Measurements from ENCODE around the gene IL21. TPM values are rescaled to one million over a fixed set of nuclear protein-coding genes. Genes with fewer than 3 reads are reported as not detected.

The IL21 gene
- polyA plus RNA-seq, 1 donor (not counting 4 experiments of a cell fraction or from before 2014, with no cell fraction given): not detected

- H4K20me1 ChIP-seq (ENCODE audit: control insufficient read depth, extremely low read depth, insufficient read depth, low read length): no peaks in the 10 kb centered on the region
- H3K9ac ChIP-seq (ENCODE audit: control insufficient read depth, extremely low read depth, insufficient read depth, low read length): no peak overlapping the region
- FAIRE-seq (no peak), DNase-seq (ENCODE audit: low read depth, low spot score) (no peak)
- H3K4me3 ChIP-seq (ENCODE audit: control insufficient read depth in 2 of 3, extremely low read depth in 1 of 3, insufficient read depth in 2 of 3, low read depth in 1 of 3, low read length in 3 of 3): no peak overlapping the region
- H3K4me1 ChIP-seq (ENCODE audit: control insufficient read depth, extremely low read depth, insufficient read depth, low read length): peaks cover 15% of the 10 kb centered on the region
- TF ChIP-seq CTCF (optimal IDR thresholded peaks at IDR 0.05 in 1 of 3, IDR thresholded peaks at IDR 0.05 in 1 of 3, conservative IDR thresholded peaks at IDR 0.05 in 1 of 3; ENCODE audit: extremely low read depth in 1 of 3, insufficient read depth in 2 of 3, low read length in 3 of 3) (no peak), EZH2 (IDR thresholded peaks at IDR 0.05; ENCODE audit: low read length) (no peak)
- no peaks in the 10 kb centered on the region for H3K9me1 ChIP-seq (ENCODE audit: control insufficient read depth, extremely low read depth, insufficient read depth, low read length)
- H3K27me3 ChIP-seq (ENCODE audit: control insufficient read depth, extremely low read depth, insufficient read depth, low read length): peaks cover 5% of the 10 kb centered on the region
- H3K79me2 ChIP-seq (ENCODE audit: control insufficient read depth, insufficient read depth, low read length): no peaks in the 10 kb centered on the region
- dilution Hi-C loops (cut with MboI; ENCODE audit: extremely low pct_ligation_motif_present, low sequenced_read_pairs): no loop called here
- H3K27ac ChIP-seq (ENCODE audit: control insufficient read depth, insufficient read depth, low read length): no peak overlapping the region
- no peaks in the 10 kb centered on the region for H3K9me3 ChIP-seq (ENCODE audit: control insufficient read depth, low read depth, low read length)
- peak overlapping the region; percentile 54 for H2AFZ ChIP-seq (ENCODE audit: control insufficient read depth, low read length)
- peak overlapping the region; percentile 43 for H3K4me2 ChIP-seq (ENCODE audit: control insufficient read depth, extremely low read depth, insufficient read depth, low read depth, low read length)
- no peaks in the 10 kb centered on the region for H3K36me3 ChIP-seq (ENCODE audit: control insufficient read depth in 2 of 2, extremely low read depth in 1 of 2, insufficient read depth in 2 of 2, low read length in 2 of 2)
These were observed 17.7 kb downstream of the IL21 start for GRCh38 chr4:122603156-122603574.

DNA sequence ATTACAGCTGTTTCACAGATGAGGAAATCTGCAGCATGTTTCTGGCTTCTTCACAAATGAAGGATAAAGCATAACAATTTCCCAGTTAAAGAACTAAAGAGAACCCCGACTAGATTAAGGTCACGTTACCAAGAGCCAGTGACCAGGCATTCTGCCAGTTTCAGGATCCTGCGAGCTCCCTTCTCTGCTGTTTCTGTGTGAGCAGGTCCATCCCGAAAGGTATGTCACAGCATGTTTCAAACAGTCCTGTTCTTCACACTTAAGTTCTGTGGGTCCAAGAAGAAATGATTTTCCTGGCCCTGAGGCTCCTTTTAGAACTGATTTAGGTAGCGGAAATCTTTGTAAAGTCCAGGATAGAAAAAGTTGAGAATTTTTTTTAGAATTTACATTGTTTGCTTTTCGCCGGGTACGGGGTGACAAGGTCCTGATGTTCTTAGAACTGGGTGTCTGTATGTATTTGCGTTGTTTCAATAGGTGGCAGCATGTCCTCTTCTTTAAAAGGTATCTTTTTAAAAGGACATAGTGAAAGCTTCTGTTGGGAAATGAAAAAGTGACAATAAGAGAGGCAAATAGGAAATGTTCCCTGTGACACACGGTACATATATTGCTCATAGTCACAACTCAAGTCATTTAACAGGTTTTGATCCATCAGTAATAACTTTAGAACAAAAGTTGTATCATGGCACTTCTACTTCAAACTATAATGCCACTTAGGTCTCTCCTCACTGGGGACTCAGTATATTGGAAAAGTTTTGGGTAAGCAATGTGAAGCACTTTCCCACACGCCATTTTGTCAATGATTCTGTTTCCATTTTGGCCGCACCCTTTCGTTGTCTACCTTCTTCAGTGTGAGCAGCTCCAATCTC, 18.4 kb downstream of the IL21 start:
- Histone ChIP-seq H3K4me2 (ENCODE audit: control insufficient read depth, extremely low read depth, insufficient read depth, low read depth, low read length) (peak overlapping the region; percentile 43), H4K20me1 (ENCODE audit: control insufficient read depth, extremely low read depth, insufficient read depth, low read length) (no peaks in the 10 kb centered on the region), H3K9me1 (ENCODE audit: control insufficient read depth, extremely low read depth, insufficient read depth, low read length) (no peaks in the 10 kb centered on the region), H3K4me3 (ENCODE audit: control insufficient read depth in 2 of 3, extremely low read depth in 1 of 3, insufficient read depth in 2 of 3, low read depth in 1 of 3, low read length in 3 of 3) (peak overlapping the region in 1 of 3 experiments; percentile 14), H2AFZ (ENCODE audit: control insufficient read depth, low read length) (peak overlapping the region; percentile 54), H3K36me3 (ENCODE audit: control insufficient read depth in 2 of 2, extremely low read depth in 1 of 2, insufficient read depth in 2 of 2, low read length in 2 of 2) (no peaks in the 10 kb centered on the region), H3K9me3 (ENCODE audit: control insufficient read depth, low read depth, low read length) (no peaks in the 10 kb centered on the region), H3K27ac (ENCODE audit: control insufficient read depth, insufficient read depth, low read length) (no peak overlapping the region), H3K9ac (ENCODE audit: control insufficient read depth, extremely low read depth, insufficient read depth, low read length) (no peak overlapping the region), H3K27me3 (ENCODE audit: control insufficient read depth, extremely low read depth, insufficient read depth, low read length) (peaks cover 5% of the 10 kb centered on the region), H3K79me2 (ENCODE audit: control insufficient read depth, insufficient read depth, low read length) (no peaks in the 10 kb centered on the region), H3K4me1 (ENCODE audit: control insufficient read depth, extremely low read depth, insufficient read depth, low read length) (peaks cover 15% of the 10 kb centered on the region)
- no peak for DNase-seq (ENCODE audit: low read depth, low spot score)
- no peak for TF ChIP-seq EZH2 (IDR thresholded peaks at IDR 0.05; ENCODE audit: low read length)
- peak; percentile 39 to 48 (median 39) for TF ChIP-seq CTCF (optimal IDR thresholded peaks at IDR 0.05 in 1 of 3, IDR thresholded peaks at IDR 0.05 in 1 of 3, conservative IDR thresholded peaks at IDR 0.05 in 1 of 3; ENCODE audit: extremely low read depth in 1 of 3, insufficient read depth in 2 of 3, low read length in 3 of 3)
- dilution Hi-C loops (cut with MboI; ENCODE audit: extremely low pct_ligation_motif_present, low sequenced_read_pairs): no loop called here
- peak; percentile 75 for FAIRE-seq

All from keratinocyte (primary cell).